Fibroblast of skin of scalp (primary cell): Measurements from ENCODE around the gene MYO18B.

Experiments used
- DNase-seq: peaks from one replicate; pipeline ENCODE4 v3.0.0-alpha.2; 2013

The MYO18B gene

GRCh38 chr22:25779426-25779825 lies 37.4 kb downstream of the MYO18B start:
- no peak for DNase-seq

- no peak for DNase-seq
Measured at GRCh38 chr22:25779890-25780289, 37.9 kb downstream of the MYO18B start.

DNA sequence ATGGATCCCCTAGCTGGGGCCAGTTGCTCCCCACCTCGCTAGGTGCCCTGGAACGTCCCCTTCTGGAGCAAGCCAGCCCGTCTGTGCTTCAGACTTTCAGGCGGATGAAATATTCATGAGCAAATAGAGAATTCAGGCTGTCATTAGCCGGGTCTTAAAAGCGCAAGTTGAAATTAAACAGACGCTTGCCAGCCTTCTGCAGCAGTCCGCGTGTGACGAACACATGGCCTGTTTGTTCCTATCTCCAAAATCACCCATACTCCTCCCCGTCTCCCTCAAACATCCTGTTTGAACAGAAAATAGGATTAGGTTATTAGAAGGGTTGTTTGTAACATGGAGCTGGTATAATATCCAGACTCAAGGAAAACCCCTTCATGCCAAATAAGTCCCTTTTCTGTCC lies 38.7 kb downstream of the MYO18B start:
- DNase-seq, result no peak

DNA sequence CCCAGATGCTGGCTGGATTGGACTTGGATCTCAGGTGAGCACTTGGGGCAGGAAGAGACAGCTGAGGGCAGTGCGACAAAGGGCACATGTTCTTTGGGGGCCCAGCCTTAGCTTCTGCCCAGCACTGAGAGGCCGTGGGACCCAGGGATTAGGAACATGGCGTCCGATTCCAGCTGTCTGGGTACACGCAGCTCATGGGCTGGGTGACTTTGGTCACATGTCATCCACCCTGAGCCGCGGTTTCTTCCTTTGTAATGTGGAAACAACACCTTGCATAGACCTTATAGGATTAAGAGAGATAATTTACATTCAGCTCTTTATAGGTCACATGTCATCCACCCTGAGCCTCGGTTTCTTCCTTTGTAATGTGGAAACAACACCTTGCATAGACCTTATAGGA lies 39.8 kb downstream of the MYO18B start:
- no peak for DNase-seq

DNA sequence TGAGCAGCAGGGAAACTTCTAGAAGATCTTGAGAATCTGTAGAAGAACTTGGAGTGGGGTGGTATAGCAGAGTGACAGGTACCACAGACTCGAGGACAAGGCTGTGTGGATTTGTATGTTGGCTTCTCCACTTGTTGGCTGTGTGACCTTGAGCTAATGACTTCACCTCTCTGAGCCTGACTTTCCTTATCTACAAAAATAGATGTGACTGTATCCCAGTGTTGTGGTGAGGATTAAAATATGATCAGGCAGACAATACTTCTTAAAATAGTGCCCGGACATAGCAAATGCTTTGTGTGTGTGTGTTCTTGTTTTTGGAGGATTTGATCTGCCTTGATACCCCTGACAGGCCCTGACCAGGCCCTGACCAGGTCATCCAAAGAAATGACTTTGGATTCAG lies 40.8 kb downstream of the MYO18B start:
- DNase-seq, result no peak

GRCh38 chr22:25783856-25784255 lies 41.9 kb downstream of the MYO18B start:
- no peak for DNase-seq

- no peak for DNase-seq
Measured at GRCh38 chr22:25786165-25786564, 44.2 kb downstream of the MYO18B start.

DNA sequence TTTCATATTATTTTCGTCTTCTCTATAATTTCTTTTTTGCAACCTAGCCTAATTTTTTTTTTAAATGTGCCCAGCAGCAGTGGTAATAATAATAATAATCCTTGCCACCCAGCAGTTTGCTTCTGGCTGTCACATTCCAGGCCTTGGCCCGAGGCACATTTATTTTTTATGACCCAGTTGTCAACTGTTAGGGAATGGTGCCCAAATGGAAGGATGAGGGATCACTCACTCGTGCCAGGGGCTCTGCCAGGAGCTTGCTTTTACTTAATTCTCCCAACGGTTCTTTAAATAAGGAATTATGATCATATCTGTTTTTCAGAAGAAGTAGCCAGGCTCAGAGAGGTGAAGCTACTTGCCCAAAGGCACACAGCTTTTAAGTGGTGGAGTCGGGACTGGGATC lies 49.6 kb downstream of the MYO18B start:
- DNase-seq, result no peak

DNA sequence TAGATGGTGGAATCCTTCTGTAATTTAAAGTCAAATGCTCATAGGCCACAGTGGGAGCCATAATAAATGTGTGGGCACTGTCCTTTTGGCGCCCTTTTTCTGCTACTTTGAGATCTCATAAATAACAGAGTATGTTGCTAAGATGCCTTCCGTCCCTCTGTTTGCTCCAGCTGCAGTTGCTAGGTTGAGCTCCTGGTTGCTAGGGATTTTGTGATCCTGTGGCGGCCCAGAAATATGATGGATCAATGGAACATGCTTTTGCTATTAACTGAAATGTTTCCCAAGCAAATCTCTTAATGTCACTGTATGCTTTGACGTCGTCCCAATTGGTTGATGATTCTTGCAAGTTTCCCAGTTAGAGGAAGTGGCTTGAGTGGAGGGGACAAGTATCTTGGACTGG lies 53.5 kb downstream of the MYO18B start:
- DNase-seq, result no peak

- no peak for DNase-seq
Measured at GRCh38 chr22:25797498-25798290, 55.7 kb downstream of the MYO18B start.

- no peak for DNase-seq
Measured at GRCh38 chr22:25800766-25801165, 58.8 kb downstream of the MYO18B start.

DNA sequence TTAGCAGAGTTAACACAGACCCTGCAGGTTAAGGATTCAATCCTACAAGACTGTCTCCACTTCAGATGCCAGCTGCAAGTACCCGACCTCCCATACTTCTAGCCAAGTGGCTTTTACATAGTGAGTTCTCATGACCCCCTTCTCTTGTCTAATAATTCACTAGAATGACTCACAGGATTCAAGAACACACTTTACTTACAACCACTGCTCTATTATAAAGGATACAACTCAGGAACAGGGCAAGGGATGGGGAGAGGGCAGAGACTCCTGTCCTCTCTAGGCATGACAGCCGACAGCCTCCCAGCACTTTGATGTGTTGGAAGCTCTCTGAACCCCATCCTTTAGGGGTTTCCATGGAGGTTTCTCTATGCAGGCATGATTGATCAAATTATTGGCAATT lies 60.0 kb downstream of the MYO18B start:
- DNase-seq, result no peak

DNA sequence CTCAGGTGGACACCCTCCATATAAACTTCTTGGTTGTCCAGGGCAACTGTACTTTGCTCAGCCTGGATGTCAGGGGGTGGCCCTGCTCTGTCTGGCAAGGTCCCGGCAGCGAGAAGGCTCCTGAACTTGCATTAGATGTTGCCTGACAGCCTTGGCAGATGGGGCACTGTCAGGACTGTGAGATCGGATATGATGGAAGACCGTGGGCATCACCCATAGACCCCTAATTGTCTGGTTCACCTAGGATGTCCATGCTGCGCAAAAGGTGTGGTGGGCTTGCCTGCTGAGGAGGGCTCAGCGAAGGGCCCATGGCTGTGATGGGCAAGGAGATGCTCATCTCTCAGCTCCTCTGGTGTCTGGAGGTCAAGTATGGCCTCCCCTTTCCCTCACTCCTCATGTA lies 62.7 kb downstream of the MYO18B start:
- no peak for DNase-seq

GRCh38 chr22:25806579-25806978 lies 64.6 kb downstream of the MYO18B start:
- DNase-seq, result no peak

- DNase-seq, result no peak
Measured at GRCh38 chr22:25814685-25815084, 72.7 kb downstream of the MYO18B start.

DNA sequence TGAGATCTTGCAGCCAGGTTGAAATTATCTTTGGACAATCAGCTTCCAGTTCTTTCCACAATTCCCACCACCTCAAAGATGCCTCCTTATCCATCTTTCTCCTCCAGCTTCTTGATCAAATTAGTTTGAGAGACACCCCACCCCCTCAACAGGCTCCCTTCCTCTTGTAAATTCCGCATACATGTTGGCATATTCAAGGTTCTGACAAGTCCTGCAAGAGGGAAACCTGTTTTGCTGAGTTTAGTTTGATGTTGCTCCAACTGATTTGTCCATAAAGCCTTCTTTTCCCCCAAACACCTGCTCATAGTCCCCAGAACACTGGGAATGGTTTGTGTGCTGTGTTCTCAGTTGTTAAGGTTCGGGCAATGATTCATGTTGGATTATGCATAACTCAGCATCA lies 73.6 kb downstream of the MYO18B start:
- DNase-seq, result no peak

DNA sequence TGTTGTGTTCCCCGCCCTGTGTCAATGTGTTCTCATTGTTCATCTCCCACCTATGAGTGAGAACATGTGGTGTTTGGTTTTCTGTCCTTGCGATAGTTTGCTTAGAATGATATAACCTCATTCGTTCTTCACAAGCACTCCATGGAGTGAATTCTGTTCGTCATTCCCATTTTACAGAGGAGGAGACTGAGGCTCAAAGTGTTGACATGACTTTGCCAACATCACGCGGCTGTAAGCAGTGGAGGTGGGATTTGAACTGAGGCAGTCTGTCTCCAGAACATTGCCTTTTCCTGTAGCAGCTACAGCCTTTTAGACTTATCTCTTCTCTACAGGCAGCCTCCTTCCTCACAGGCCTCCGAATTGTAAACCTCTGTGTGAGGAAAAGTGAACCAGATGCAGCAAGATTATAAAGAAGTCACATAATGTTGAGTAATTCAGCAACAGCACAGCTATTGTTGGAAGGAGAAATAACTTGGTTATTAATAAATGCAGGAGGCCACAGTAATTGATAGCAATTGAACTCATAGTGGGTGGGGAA lies 74.6 kb downstream of the MYO18B start:
- no peak for DNase-seq

GRCh38 chr22:25817092-25817943 lies 75.3 kb downstream of the MYO18B start:
- DNase-seq, result no peak

- no peak for DNase-seq
Measured at GRCh38 chr22:25818541-25818940, 76.6 kb downstream of the MYO18B start.

DNA sequence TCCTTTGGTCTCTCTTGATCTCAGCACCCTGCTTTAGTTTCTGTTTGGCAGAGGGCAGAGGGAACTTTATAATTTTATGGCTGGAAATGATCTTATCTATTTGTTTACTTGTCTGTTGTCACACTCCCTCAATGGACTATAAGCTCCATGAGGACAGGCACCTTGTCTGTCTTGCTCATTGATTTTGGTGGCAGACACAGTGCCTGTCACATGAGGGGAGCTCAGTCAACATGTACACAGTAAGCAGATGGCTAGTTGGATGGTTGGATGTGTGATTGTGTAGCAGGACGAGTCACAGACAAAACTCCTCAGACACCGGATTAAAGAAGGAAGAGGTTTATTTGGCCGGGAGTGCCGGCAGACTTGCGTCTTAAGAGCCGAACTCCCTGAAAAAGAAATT lies 80.4 kb downstream of the MYO18B start:
- no peak for DNase-seq

DNA sequence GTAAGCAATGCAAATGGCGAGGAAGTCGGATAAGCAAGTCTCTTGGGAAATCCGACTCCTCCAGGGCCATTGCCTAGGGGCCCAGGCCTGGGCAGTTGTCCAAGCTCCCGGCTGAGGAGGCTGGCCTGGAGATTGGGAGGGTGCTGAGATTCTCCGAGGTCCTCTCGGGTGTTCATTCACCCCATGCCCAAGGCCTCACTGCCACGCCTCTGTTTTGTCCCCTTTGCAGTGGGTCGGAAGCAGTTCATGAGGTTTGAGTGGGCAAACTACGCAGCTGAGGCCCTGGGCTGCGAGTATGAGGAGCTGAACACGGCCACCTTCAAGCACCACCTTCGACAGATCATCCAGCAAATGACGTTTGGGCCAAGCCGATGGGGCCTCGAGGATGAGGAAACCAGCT lies 81.3 kb downstream of the MYO18B start:
- no peak for DNase-seq

DNA sequence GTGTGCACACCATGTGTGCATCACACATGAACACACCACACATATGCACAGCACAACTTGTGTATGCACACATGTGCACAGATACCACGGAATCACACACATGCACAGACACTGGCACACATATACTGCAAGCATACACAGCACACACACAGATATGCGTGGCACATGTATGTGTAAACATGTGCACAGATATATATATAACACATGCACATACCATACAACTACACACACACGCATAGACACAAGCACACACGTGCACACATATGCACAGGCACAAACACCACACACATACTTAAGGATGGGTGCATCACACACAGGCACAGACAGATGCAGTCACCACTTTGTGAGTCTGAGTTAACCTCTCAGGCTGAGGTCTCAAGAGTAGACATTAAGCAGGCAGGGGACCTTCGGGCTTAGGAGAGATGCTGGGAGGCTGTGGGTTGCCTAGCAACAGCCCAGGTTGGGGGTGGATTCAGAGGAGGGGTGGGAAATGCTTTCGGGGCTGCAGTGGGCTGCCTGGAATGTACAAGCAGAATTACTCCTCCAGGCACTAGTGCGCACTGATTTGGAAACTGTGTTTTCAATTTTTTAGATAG lies 82.9 kb downstream of the MYO18B start:
- DNase-seq, result no peak

DNA sequence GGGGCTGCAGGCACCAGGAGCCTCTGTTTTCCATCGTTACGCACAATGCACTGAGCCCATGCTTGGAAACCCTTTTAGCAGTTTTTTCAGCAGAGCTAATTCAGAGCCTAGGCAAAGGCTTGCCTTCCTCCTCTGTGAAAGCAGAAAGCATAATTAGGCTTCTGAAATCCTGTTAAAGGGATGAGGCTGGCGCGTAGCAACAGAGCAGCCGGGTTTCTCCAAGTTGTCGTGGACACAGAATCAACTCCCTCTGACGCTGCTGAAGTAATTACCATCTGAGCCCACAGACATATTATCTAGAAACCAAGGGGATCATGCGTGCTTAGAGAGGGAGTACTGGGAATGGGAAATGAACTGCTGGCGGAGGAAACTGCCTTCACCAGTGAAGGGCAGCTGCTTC lies 85.4 kb downstream of the MYO18B start:
- DNase-seq, result no peak
